ENCODE measurements around the gene TMEM132C. TPM values are rescaled to one million over a fixed set of nuclear protein-coding genes. Genes with fewer than 3 reads are reported as not detected.

Gene TMEM132C
- total and polyA plus RNA-seq, 5 donors: 4.9 to 16.3 (median 9.4) TPM

- H3K27me3 ChIP-seq (ENCODE audit: control insufficient read depth, insufficient read depth): no peaks in the 10 kb centered on the region
Observed at GRCh38 chr12:128381946-128382345, 115.0 kb downstream of the TMEM132C start.

GRCh38 chr12:128382946-128383345 is 116.0 kb downstream of the TMEM132C start:
- intact Hi-C loops (cut with DNase I): loop anchor here in 2 of 4 donors (10.0 kb wide), 1 partner anchor 118 kb away; the partner anchor contains the start of gene TMEM132C (in 2 of the 2)
- H3K4me1 ChIP-seq (ENCODE audit: control insufficient read depth, insufficient read depth, low read length): no peaks in the 10 kb centered on the region
- WGBS: 79% methylated on average over 7 of the region's 7 CpGs
- no peak overlapping the region for H3K4me3 ChIP-seq (ENCODE audit: low read length)
- H3K9me3 ChIP-seq (ENCODE audit: control insufficient read depth, low read length): no peaks in the 10 kb centered on the region
- no peaks in the 10 kb centered on the region for H3K27me3 ChIP-seq (ENCODE audit: control insufficient read depth, insufficient read depth)
- ATAC-seq: no peak
- H3K27ac ChIP-seq (ENCODE audit: low read length): no peak overlapping the region
- no peak for DNase-seq

More at GRCh38 chr12:128381946-128382345, 115.0 kb downstream of the TMEM132C start:
- DNase-seq (no peak), ATAC-seq (peak in 1 of 2 donors; percentile 30)
- intact Hi-C loops (cut with DNase I): loop anchor here in 2 of 4 donors (10.0 kb wide), 1 partner anchor 117 kb away; the partner anchor contains the start of gene TMEM132C (in 2 of the 2)
- H3K4me3 ChIP-seq (ENCODE audit: low read length): no peak overlapping the region
- no peaks in the 10 kb centered on the region for H3K4me1 ChIP-seq (ENCODE audit: control insufficient read depth, insufficient read depth, low read length)
- no peak overlapping the region for H3K27ac ChIP-seq (ENCODE audit: low read length)
- 38% methylated on average over 10 of the region's 10 CpGs for WGBS
- no peaks in the 10 kb centered on the region for H3K9me3 ChIP-seq (ENCODE audit: control insufficient read depth, low read length)

GRCh38 chr12:128383357-128383937 is 116.5 kb downstream of the TMEM132C start:
- Histone ChIP-seq H3K4me1 (ENCODE audit: control insufficient read depth, insufficient read depth, low read length) (no peaks in the 10 kb centered on the region), H3K27ac (ENCODE audit: low read length) (no peak overlapping the region), H3K27me3 (ENCODE audit: control insufficient read depth, insufficient read depth) (no peaks in the 10 kb centered on the region), H3K4me3 (ENCODE audit: low read length) (no peak overlapping the region), H3K9me3 (ENCODE audit: control insufficient read depth, low read length) (no peaks in the 10 kb centered on the region)
- DNase-seq (no peak), ATAC-seq (no peak)
- intact Hi-C loops (cut with DNase I): loop anchor here in 2 of 4 donors (10.0 kb wide), 1 partner anchor 119 kb away; the partner anchor contains the start of gene TMEM132C (in 2 of the 2)
- WGBS: 38% methylated on average over 18 of the region's 18 CpGs

- DNase-seq (no peak), ATAC-seq (no peak)
- H3K27me3 ChIP-seq (ENCODE audit: control insufficient read depth, insufficient read depth): no peaks in the 10 kb centered on the region
- no peaks in the 10 kb centered on the region for H3K4me1 ChIP-seq (ENCODE audit: control insufficient read depth, insufficient read depth, low read length)
- H3K4me3 ChIP-seq (ENCODE audit: low read length): no peak overlapping the region
- intact Hi-C loops (cut with DNase I): loop anchor here in 2 of 4 donors (10.0 kb wide), 1 partner anchor 121 kb away; the partner anchor contains the start of gene TMEM132C (in 2 of the 2)
- no peak overlapping the region for H3K27ac ChIP-seq (ENCODE audit: low read length)
- 96% methylated on average over 9 of the region's 9 CpGs for WGBS
- no peaks in the 10 kb centered on the region for H3K9me3 ChIP-seq (ENCODE audit: control insufficient read depth, low read length)
Observed at GRCh38 chr12:128385736-128386135, 118.8 kb downstream of the TMEM132C start.

- WGBS: 18% methylated on average over 19 of the region's 19 CpGs
- peak; percentile 48 to 79 for ATAC-seq
- H3K27me3 ChIP-seq (ENCODE audit: control insufficient read depth, insufficient read depth): no peaks in the 10 kb centered on the region
- intact Hi-C loops (cut with DNase I): loop anchor here in 2 of 4 donors (10.0 kb wide), 1 partner anchor 123 kb away; the partner anchor contains the start of gene TMEM132C (in 2 of the 2)
- H3K27ac ChIP-seq (ENCODE audit: low read length): no peak overlapping the region
- no peak overlapping the region for H3K4me3 ChIP-seq (ENCODE audit: low read length)
- no peaks in the 10 kb centered on the region for H3K9me3 ChIP-seq (ENCODE audit: control insufficient read depth, low read length)
- H3K4me1 ChIP-seq (ENCODE audit: control insufficient read depth, insufficient read depth, low read length): no peaks in the 10 kb centered on the region
- peak; percentile 60 to 75 (median 74) for DNase-seq
Observed at GRCh38 chr12:128387811-128388422, 120.9 kb downstream of the TMEM132C start.

GRCh38 chr12:128388461-128389000 is 121.6 kb downstream of the TMEM132C start:
- Histone ChIP-seq H3K27me3 (ENCODE audit: control insufficient read depth, insufficient read depth) (no peaks in the 10 kb centered on the region), H3K4me3 (ENCODE audit: low read length) (no peak overlapping the region), H3K9me3 (ENCODE audit: control insufficient read depth, low read length) (no peaks in the 10 kb centered on the region), H3K4me1 (ENCODE audit: control insufficient read depth, insufficient read depth, low read length) (no peaks in the 10 kb centered on the region), H3K27ac (ENCODE audit: low read length) (peak overlapping the region; percentile 57)
- ATAC-seq: peak; percentile 82 to 86
- intact Hi-C loops (cut with DNase I): loop anchor here in 2 of 4 donors (10.0 kb wide), 1 partner anchor 124 kb away; the partner anchor contains the start of gene TMEM132C (in 2 of the 2)
- DNase-seq: peak; percentile 34 to 84 (median 75)
- 32% methylated on average over 14 of the region's 14 CpGs for WGBS

- Histone ChIP-seq H3K4me1 (ENCODE audit: control insufficient read depth, insufficient read depth, low read length) (no peaks in the 10 kb centered on the region), H3K9me3 (ENCODE audit: control insufficient read depth, low read length) (no peaks in the 10 kb centered on the region), H3K27me3 (ENCODE audit: control insufficient read depth, insufficient read depth) (no peaks in the 10 kb centered on the region), H3K27ac (ENCODE audit: low read length) (no peak overlapping the region), H3K4me3 (ENCODE audit: low read length) (no peak overlapping the region)
- intact Hi-C loops (cut with DNase I): no loop called here
- ATAC-seq (no peak), DNase-seq (no peak)
- 58% methylated on average over 3 of the region's 3 CpGs for WGBS
Observed at GRCh38 chr12:128393346-128393745, 126.4 kb downstream of the TMEM132C start.

GRCh38 chr12:128394137-128394536 is 127.2 kb downstream of the TMEM132C start:
- WGBS: 86% methylated on average over 2 of the region's 2 CpGs
- Histone ChIP-seq H3K27me3 (ENCODE audit: control insufficient read depth, insufficient read depth) (no peaks in the 10 kb centered on the region), H3K27ac (ENCODE audit: low read length) (no peak overlapping the region), H3K4me3 (ENCODE audit: low read length) (no peak overlapping the region), H3K4me1 (ENCODE audit: control insufficient read depth, insufficient read depth, low read length) (no peaks in the 10 kb centered on the region), H3K9me3 (ENCODE audit: control insufficient read depth, low read length) (no peaks in the 10 kb centered on the region)
- intact Hi-C loops (cut with DNase I): no loop called here
- ATAC-seq (no peak), DNase-seq (no peak)

GRCh38 chr12:128399253-128399652 is 132.3 kb downstream of the TMEM132C start:
- Histone ChIP-seq H3K9me3 (ENCODE audit: control insufficient read depth, low read length) (no peaks in the 10 kb centered on the region), H3K4me1 (ENCODE audit: control insufficient read depth, insufficient read depth, low read length) (no peaks in the 10 kb centered on the region), H3K27ac (ENCODE audit: low read length) (no peak overlapping the region), H3K27me3 (ENCODE audit: control insufficient read depth, insufficient read depth) (no peaks in the 10 kb centered on the region), H3K4me3 (ENCODE audit: low read length) (no peak overlapping the region)
- no peak for DNase-seq
- intact Hi-C loops (cut with DNase I): no loop called here
- ATAC-seq: no peak
- WGBS: 91% methylated on average over 1 of the region's 1 CpG

- Histone ChIP-seq H3K27ac (ENCODE audit: low read length) (no peak overlapping the region), H3K27me3 (ENCODE audit: control insufficient read depth, insufficient read depth) (no peaks in the 10 kb centered on the region), H3K4me3 (ENCODE audit: low read length) (no peak overlapping the region), H3K4me1 (ENCODE audit: control insufficient read depth, insufficient read depth, low read length) (no peaks in the 10 kb centered on the region), H3K9me3 (ENCODE audit: control insufficient read depth, low read length) (no peaks in the 10 kb centered on the region)
- ATAC-seq: no peak
- DNase-seq: no peak
- WGBS: 62% methylated on average over 16 of the region's 16 CpGs
- intact Hi-C loops (cut with DNase I): no loop called here
Observed at GRCh38 chr12:128402486-128403243, 135.7 kb downstream of the TMEM132C start.
